ENCODE results near the gene NMRK1. TPM values are rescaled to one million over a fixed set of nuclear protein-coding genes. Genes with fewer than 3 reads are reported as not detected.

The NMRK1 gene
- polyA plus RNA-seq, 3 donors from 2014 or later, result 35.2 to 95.8 (median 38.6) TPM

DNA sequence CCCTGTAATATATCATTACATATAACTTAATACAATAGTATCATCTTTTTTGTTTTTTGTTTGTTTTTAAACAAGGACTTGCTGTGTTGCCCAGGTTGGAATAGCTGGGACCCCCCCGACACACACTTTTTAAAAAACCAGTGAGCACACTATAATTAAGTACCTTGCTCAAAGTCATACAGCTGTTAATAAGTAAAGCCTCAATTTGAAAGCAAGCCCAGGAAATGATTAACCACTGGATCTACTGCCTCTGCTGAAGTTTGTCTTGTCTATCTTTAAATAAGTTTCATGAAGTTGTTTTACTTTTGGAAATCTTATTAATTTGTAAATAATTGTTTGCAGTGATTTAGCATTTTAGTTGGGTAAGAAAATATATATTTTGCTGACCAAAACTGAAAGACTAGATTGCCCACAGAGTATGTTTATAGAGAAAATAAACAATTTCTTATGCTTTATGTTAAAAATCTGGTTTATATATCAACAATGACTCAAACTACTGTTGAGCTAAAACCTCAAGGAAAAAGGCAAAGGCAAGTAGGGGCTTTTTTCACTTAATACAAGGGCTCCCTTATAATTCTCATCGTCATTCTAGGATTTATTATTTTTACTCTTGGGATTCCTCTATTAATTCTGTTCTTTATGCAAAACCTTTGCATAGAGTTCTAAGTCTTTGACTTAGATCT lies 54.0 kb downstream of the NMRK1 start:
- Mint-ChIP-seq H3K27me3 (ENCODE audit: low read depth in 3 of 3) (no peaks in the 10 kb centered on the region), H3K4me1 (no peaks in the 10 kb centered on the region), H3K27ac (no peak overlapping the region), H3K36me3 (no peaks in the 10 kb centered on the region), H3K9me3 (no peaks in the 10 kb centered on the region), H3K4me3 (no peak overlapping the region)
- no peak for DNase-seq

DNA sequence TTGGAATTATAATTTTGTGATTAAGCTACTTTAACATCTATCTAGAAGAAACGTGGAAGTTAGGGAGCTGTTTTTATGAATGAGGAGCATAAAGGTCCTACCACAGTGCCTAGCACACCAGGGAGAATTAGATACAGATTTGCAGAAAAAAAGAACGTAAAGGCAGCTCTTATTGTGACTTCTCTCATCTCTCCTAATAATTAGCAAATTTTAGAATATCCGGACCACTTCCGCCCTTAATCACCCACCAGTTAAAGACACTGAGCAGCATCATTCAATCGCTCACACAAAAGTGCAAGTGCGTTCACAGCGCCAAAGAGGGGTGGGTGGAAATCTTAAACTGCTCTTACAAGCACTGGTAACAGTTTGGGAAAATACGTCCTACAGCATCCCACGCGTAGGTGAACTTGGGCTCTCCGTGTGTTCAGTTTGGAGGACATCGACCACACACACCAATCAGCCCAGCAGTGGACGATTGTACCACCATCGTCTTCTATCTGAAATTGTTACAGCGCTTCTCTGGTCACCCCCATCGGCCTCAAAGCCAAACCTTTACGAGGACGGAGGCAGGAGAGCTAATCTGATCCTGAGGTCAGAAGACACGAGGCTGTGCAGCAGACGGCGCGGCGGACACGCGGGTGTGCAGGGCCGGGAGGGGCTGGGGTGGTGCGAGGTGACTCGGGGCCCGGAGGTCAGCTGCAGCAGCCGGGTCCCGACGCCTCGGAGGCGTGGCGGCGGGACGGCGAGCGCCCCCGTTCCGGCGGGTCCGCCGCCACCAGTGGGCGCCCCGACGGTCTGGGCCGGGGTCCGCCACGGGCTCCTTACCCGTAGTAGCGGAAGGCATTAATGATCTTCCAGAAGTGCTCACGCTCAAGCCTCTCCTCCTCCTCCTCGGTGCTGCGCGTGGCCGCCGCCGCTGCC lies 60.5 kb downstream of the NMRK1 start:
- DNase-seq, result peak; percentile 67 to 69 (median 69)
- peaks cover 44 to 54% of the 10 kb centered on the region in 2 donors for H3K4me1 Mint-ChIP-seq
- H3K4me3 Mint-ChIP-seq, result peak overlapping the region; percentile 93 to 96 (median 95)
- H3K27me3 Mint-ChIP-seq (ENCODE audit: low read depth in 3 of 3), result peaks cover 7 to 13% (median 13%) of the 10 kb centered on the region in 3 donors
- no peaks in the 10 kb centered on the region for H3K36me3 Mint-ChIP-seq
- no peaks in the 10 kb centered on the region for H3K9me3 Mint-ChIP-seq
- H3K27ac Mint-ChIP-seq, result peak overlapping the region; percentile 95 to 99 (median 96)

DNA sequence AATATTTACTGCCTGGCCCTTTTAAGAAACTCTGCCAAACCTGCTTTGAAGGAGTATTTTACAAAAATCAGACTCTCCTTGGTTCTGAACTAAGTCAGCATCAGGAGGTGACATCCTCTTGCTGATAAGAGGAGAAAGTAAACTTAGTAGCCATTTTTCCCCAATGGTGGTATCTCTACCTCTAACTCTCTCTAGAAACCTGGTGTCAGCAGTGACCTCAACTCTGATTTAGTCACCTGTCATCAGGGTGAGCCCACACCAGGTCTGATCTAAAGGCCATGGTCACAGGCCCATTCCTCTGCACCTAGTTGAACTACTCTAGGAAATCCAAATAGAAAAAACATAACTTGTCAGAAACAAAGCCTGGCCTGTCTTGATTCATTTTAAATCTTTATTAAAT lies 64.1 kb downstream of the NMRK1 start:
- peaks cover 57 to 76% of the 10 kb centered on the region in 2 donors for H3K4me1 Mint-ChIP-seq
- peak overlapping the region in 2 of 6 donors; percentile 40 to 64 for H3K27ac Mint-ChIP-seq
- H3K9me3 Mint-ChIP-seq, result no peaks in the 10 kb centered on the region
- H3K4me3 Mint-ChIP-seq, result no peak overlapping the region
- no peak for DNase-seq
- no peaks in the 10 kb centered on the region for H3K36me3 Mint-ChIP-seq
- H3K27me3 Mint-ChIP-seq (ENCODE audit: low read depth in 3 of 3), result peaks cover 10 to 18% (median 14%) of the 10 kb centered on the region in 3 donors

DNA sequence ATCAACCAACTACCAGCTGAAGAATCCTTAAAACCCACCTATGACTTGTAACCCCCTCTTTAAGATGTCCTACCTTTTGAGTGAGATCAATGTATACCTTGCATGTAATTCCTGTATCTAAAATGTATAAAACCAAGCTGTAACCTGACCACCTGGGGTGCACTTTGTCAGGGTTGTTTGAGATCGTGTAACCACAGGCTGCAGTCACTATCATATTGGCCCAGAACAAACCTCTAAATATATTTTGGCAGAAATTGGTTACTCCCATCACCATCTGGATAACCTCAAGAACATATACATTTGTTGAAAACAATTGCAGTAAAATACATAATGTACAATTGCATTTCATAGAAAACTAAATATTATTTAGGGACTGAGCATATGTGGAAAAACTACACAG lies 68.3 kb downstream of the NMRK1 start:
- H3K27ac Mint-ChIP-seq, result peak overlapping the region in 4 of 6 donors; percentile 3 to 68 (median 54)

DNA sequence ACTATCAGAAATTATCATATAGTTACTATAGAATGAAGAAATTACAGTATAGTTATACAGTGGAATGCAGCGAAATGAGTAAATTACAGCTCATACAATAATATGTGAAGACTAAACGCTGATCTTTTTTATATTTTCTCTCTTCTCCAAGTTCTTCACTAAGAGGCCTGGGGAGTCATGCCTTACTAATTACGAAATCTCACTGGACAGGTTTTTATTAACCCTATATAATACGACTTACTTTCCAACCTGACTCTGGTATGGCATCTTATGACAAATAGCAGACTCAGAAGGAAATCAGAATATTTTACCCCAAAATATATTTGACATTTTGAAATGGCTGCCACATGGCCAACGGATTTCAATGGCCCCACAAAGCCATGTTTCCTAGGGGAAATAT lies 68.9 kb downstream of the NMRK1 start:
- H3K36me3 Mint-ChIP-seq, result peaks cover 0 to 6% (median 2%) of the 10 kb centered on the region in 3 donors
- H3K4me3 Mint-ChIP-seq, result no peak overlapping the region
- H3K27me3 Mint-ChIP-seq (ENCODE audit: low read depth in 3 of 3), result peaks cover 1 to 5% (median 3%) of the 10 kb centered on the region in 3 donors
- peak overlapping the region in 1 of 6 donors; percentile 3 for H3K27ac Mint-ChIP-seq
- H3K9me3 Mint-ChIP-seq, result no peaks in the 10 kb centered on the region
- no peak for DNase-seq
- H3K4me1 Mint-ChIP-seq, result peaks cover 24 to 34% of the 10 kb centered on the region in 2 donors

More for the DNA sequence above, 68.3 kb downstream of the NMRK1 start:
- no peak for DNase-seq
- peak overlapping the region in 2 of 5 donors; percentile 36 to 40 for H3K4me3 Mint-ChIP-seq
- H3K9me3 Mint-ChIP-seq, result no peaks in the 10 kb centered on the region
- peaks cover 1 to 5% (median 3%) of the 10 kb centered on the region in 3 donors for H3K27me3 Mint-ChIP-seq (ENCODE audit: low read depth in 3 of 3)
- peaks cover 0 to 3% (median 0%) of the 10 kb centered on the region in 3 donors for H3K36me3 Mint-ChIP-seq
- H3K4me1 Mint-ChIP-seq, result peaks cover 26 to 39% of the 10 kb centered on the region in 2 donors

DNA sequence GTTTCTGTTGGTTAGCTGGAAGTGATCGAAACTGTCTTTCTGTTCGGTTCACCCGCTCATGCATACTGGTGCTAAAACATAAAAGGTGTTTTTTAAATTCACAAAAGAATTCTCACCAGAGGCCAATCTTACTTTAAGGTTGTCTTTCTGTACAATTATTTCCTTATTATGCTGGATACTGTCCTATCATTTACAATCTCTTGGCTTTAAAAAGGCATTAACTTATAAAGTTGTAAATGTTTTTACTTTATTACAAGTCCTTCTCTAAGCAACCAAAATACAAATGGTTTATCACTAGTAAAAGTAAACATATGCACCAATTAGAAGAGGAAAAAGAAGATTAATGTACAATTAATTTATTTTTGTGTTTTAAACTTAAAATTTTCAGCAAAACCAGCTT lies 70.6 kb downstream of the NMRK1 start:
- peaks cover 6 to 11% (median 6%) of the 10 kb centered on the region in 3 donors for H3K27me3 Mint-ChIP-seq (ENCODE audit: low read depth in 3 of 3)
- H3K4me3 Mint-ChIP-seq, result no peak overlapping the region
- H3K9me3 Mint-ChIP-seq, result no peaks in the 10 kb centered on the region
- H3K4me1 Mint-ChIP-seq, result peaks cover 23 to 31% of the 10 kb centered on the region in 2 donors
- no peak overlapping the region for H3K27ac Mint-ChIP-seq
- no peak for DNase-seq
- peaks cover 0 to 6% (median 4%) of the 10 kb centered on the region in 3 donors for H3K36me3 Mint-ChIP-seq

DNA sequence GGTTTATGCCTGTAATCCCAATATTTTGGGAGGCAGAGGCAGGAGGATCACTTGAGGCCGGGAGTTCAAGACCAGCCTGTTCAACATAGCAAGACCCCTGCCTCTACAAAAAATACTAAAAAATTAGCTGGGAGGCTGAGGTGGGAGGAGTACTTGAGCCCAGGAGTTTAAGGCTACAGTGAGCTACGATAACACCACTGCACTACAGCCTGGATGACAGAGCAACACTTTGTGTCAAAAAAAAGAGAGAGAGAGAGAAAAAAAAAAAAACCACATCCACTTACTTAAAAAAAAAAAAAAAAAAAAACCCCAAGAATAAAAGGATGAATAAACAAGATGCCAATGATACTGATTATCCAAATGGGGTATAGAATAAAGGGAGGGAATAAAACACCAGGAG lies 74.2 kb downstream of the NMRK1 start:
- peak in 1 of 3 donors; percentile 28 for DNase-seq
- Mint-ChIP-seq H3K4me3 (peak overlapping the region in 2 of 5 donors; percentile 9 to 41), H3K9me3 (no peaks in the 10 kb centered on the region), H3K36me3 (peaks cover 11 to 16% (median 11%) of the 10 kb centered on the region in 3 donors), H3K27ac (peak overlapping the region in 5 of 6 donors; percentile 8 to 84 (median 51)), H3K4me1 (peaks cover 31 to 36% of the 10 kb centered on the region in 2 donors), H3K27me3 (ENCODE audit: low read depth in 3 of 3) (peaks cover 6 to 7% (median 6%) of the 10 kb centered on the region in 3 donors)

Other genes starting within 250 kb of the NMRK1 start
- gene TRPM6, start 200.2 kb downstream of the NMRK1 start, polyA plus RNA-seq, result not detected
- 1 to 10 TPM; 1.6 to 5.5 (median 2.3) TPM for gene C9orf40, start 135.2 kb downstream of the NMRK1 start, polyA plus RNA-seq
- gene CARNMT1, start 59.9 kb downstream of the NMRK1 start, polyA plus RNA-seq, result 10 to 100 TPM in 2 of 3 donors, 1 to 10 TPM in 1; 9.1 to 16.2 (median 15.2) TPM
- 100 to 1,000 TPM; 352 to 383 (median 365) TPM for gene OSTF1, start 359 bp upstream of the NMRK1 start, polyA plus RNA-seq

Measured in immature natural killer cell (primary cell).